IMR-90 (cell line): ENCODE data around the gene PCDH12. TPM values are rescaled to one million over a fixed set of nuclear protein-coding genes. Genes with fewer than 3 reads are reported as not detected.

Source experiments
- ATAC-seq: fragments of 200-7000 bp; cut with Tn5 transposase; 2 replicates; pipeline ENCODE4 v1.9.1; 2020; ENCODE audit warnings: low read depth, mild to moderate bottlenecking, moderate library complexity
- BruUV-seq: library from RNA; stranded (reverse); fragments of 400-500 nt; replicated peaks from 2 replicates; lab custom pipeline; 2021; lab: Mats Ljungman, UMichigan
- CTCF ChIA-PET: fragments of 300-600 bp; formaldehyde crosslinking; extraction: SDS; loops from one replicate; lab custom pipeline; 2021; ENCODE audit warnings: antibody characterized with exemption; lab: Yijun Ruan, JAX
- POLR2A ChIA-PET: fragments of 300-600 bp; sonication (Branson Sonifier 250); formaldehyde crosslinking; loops from one replicate; lab custom pipeline; 2022; ENCODE audit warnings: antibody characterized with exemption; ENCODE audit not compliant: unreplicated experiment; lab: Charles Lee
- DNase-seq: peaks from one replicate; pipeline ENCODE4 v3.0.0; 2013
- H2AFZ ChIP-seq: replicated peaks from 2 replicates; pipeline ENCODE3; 2013; ENCODE audit warnings: low read length, mild to moderate bottlenecking; ENCODE audit not compliant: poor library complexity
- H2AK5ac ChIP-seq: 2 replicates; pipeline ENCODE4 v1.6.1; 2013; ENCODE audit warnings: low read depth, low read length, inconsistent platforms
- H2AK9ac ChIP-seq: replicated peaks from 2 replicates; pipeline ENCODE3; 2013; ENCODE audit warnings: mild to moderate bottlenecking, low read depth, low read length, moderate library complexity; ENCODE audit not compliant: poor library complexity
- H2BK120ac ChIP-seq: 2 replicates; pipeline ENCODE4 v1.6.1; 2013; ENCODE audit warnings: low read depth, low read length, inconsistent platforms
- H2BK15ac ChIP-seq: 3 replicates; pipeline ENCODE4 v1.6.1; 2013; ENCODE audit warnings: low read depth, low read length, inconsistent platforms
- H2BK20ac ChIP-seq: 2 replicates; pipeline ENCODE4 v1.6.1; 2013; ENCODE audit warnings: low read depth, mild to moderate bottlenecking, inconsistent platforms, low read length, moderate library complexity
- H2BK5ac ChIP-seq: 2 replicates; pipeline ENCODE4 v1.6.1; 2013; ENCODE audit warnings: mild to moderate bottlenecking, low read depth, low read length, inconsistent platforms; ENCODE audit not compliant: poor library complexity, severe bottlenecking
- H3K14ac ChIP-seq: replicated peaks from 2 replicates; pipeline ENCODE4 v1.6.1; 2013; ENCODE audit warnings: low read depth, low read length, inconsistent platforms
- H3K18ac ChIP-seq: 2 replicates; pipeline ENCODE4 v1.6.1; 2013; ENCODE audit warnings: low read depth, low read length, control low read depth
- H3K23ac ChIP-seq: 2 replicates; pipeline ENCODE4 v1.6.1; 2013; ENCODE audit warnings: low read depth, low read length, inconsistent platforms
- H3K27ac ChIP-seq: 2 replicates; pipeline ENCODE4 v1.5.1; 2013; ENCODE audit warnings: mild to moderate bottlenecking, control low read depth, low read length; ENCODE audit not compliant: insufficient read depth
- H3K27me3 ChIP-seq: 2 replicates; pipeline ENCODE4 v1.6.1; 2013; ENCODE audit warnings: low read length; ENCODE audit not compliant: control insufficient read depth, insufficient read depth
- H3K36me3 ChIP-seq: 2 replicates; pipeline ENCODE4 v1.6.1; 2013; ENCODE audit warnings: low read length, mixed read lengths; ENCODE audit not compliant: control insufficient read depth, insufficient read depth
- H3K4ac ChIP-seq: 2 replicates; pipeline ENCODE4 v1.6.1; 2013; ENCODE audit warnings: low read depth, low read length, inconsistent platforms
- H3K4me1 ChIP-seq: 2 replicates; pipeline ENCODE4 v1.6.1; 2013; ENCODE audit warnings: low read length, mixed read lengths; ENCODE audit not compliant: control insufficient read depth, insufficient read depth
- H3K4me2 ChIP-seq: 2 replicates; pipeline ENCODE4 v1.6.1; 2013; ENCODE audit warnings: low read depth, mild to moderate bottlenecking, control low read depth, low read length, moderate library complexity
- H3K4me3 ChIP-seq: 2 replicates; pipeline ENCODE4 v1.5.1; 2013; ENCODE audit warnings: low read depth, mild to moderate bottlenecking, control low read depth, low read length, moderate library complexity; ENCODE audit not compliant: insufficient read depth
- H3K56ac ChIP-seq: 2 replicates; pipeline ENCODE4 v1.6.1; 2013; ENCODE audit warnings: low read length, inconsistent platforms; ENCODE audit not compliant: insufficient read depth; ENCODE audit errors: extremely low read depth
- H3K79me1 ChIP-seq, 2 experiments: 2 replicates each; pipeline ENCODE4 v1.6.1; 2013; ENCODE audit warnings: low read length in 2 of 2, inconsistent platforms in 1 of 2, low read depth in 1 of 2
- H3K9ac ChIP-seq: 2 replicates; pipeline ENCODE4 v1.6.1; 2013; ENCODE audit warnings: low read depth, low read length, control low read depth
- H3K9me1 ChIP-seq: 2 replicates; pipeline ENCODE4 v1.6.1; 2013; ENCODE audit warnings: low read length, inconsistent platforms; ENCODE audit not compliant: insufficient read depth
- H3K9me3 ChIP-seq: 2 replicates; pipeline ENCODE4 v1.6.1; 2013; ENCODE audit warnings: low read length; ENCODE audit not compliant: control insufficient read depth, insufficient read depth
- H4K20me1 ChIP-seq: 2 replicates; pipeline ENCODE4 v1.6.1; 2013; ENCODE audit warnings: low read length, inconsistent platforms; ENCODE audit not compliant: insufficient read depth
- H4K5ac ChIP-seq: 2 replicates; pipeline ENCODE4 v1.6.1; 2013; ENCODE audit warnings: mild to moderate bottlenecking, low read depth, low read length, control low read depth
- H4K8ac ChIP-seq, 2 experiments: 2 replicates each; pipeline ENCODE4 v1.6.1; 2013; ENCODE audit warnings: low read depth in 2 of 2, low read length in 2 of 2, control low read depth in 1 of 2, inconsistent platforms in 1 of 2
- H4K91ac ChIP-seq: 2 replicates; pipeline ENCODE4 v1.6.1; 2013; ENCODE audit warnings: low read depth, low read length, inconsistent platforms; ENCODE audit not compliant: insufficient read depth
- CEBPB ChIP-seq: IDR thresholded peaks from 2 replicates; pipeline ENCODE4 v1.6.1; 2012; ENCODE audit warnings: low read depth, low read length, improper control_type of control experiment
- RAD21 ChIP-seq: IDR thresholded peaks from 2 replicates; pipeline ENCODE4 v1.6.1; 2012; ENCODE audit warnings: low read length, improper control_type of control experiment
- WGBS, 2 experiments: methylation state at CpG; one replicate each; pipeline versions ENCODE4 v1.1.5 to v1.1.7; 2013; ENCODE audit warnings: missing lambda C conversion rate in 2 of 2; ENCODE audit not compliant: insufficient read length in 1 of 2; ENCODE audit errors: extremely low coverage in 2 of 2; 5-methylcytosine and 5-hydroxymethylcytosine counted together
- dilution Hi-C: fragments of 300-500 bp; cut with HindIII; formaldehyde crosslinking; loops from one replicate; pipeline ENCODE4 v1.14.3; 2018; ENCODE audit warnings: low sequenced_read_pairs; ENCODE audit not compliant: unreplicated experiment
- in situ Hi-C: fragments of 300-500 bp; cut with MboI; formaldehyde crosslinking; loops from 3 replicates; pipeline ENCODE4 v1.14.3; 2019; ENCODE audit warnings: low sequenced_read_pairs, inconsistent platforms, mixed read lengths
- intact Hi-C: fragments of 100-400 bp; cut with micrococcal nuclease; formaldehyde crosslinking; loops from 2 replicates; pipeline ENCODE4 v1.10.0; 2022
- polyA plus RNA-seq, 3 experiments: library from polyadenylated mRNA; depleted of rRNA; stranded (reverse); fragments of >200 nt; gene quantifications; 2 replicates each; pipeline ENCODE4 v1.2.3, GENCODE V29; 2012; ENCODE audit warnings: low replicate concordance in 1 of 3
- total RNA-seq: library from RNA; depleted of rRNA; stranded (reverse); fragments of >200 nt; gene quantifications from 2 replicates; pipeline ENCODE4 v1.2.3, GENCODE V29; 2012

PCDH12 gene
- total and polyA plus RNA-seq, 2 of the 4 experiments (the other 2 are of a cell fraction) = 0.02 to 0.18 TPM

- CTCF ChIA-PET = interaction anchor here (0.6 kb wide), 1 partner anchor 13 kb away, joined by 4 read pairs; no protein-coding TSS in a partner anchor
Observed at GRCh38 chr5:141997358-141997960, 39.5 kb upstream of the PCDH12 start.

More at GRCh38 chr5:141997358-141997960, 39.5 kb upstream of the PCDH12 start:
- Histone ChIP-seq H2BK20ac (no peak overlapping the region), H3K4me3 (no peak overlapping the region), H2BK120ac (no peak overlapping the region), H3K9me3 (no peaks in the 10 kb centered on the region), H3K27me3 (no peaks in the 10 kb centered on the region), H4K8ac (no peak overlapping the region), H3K9ac (no peak overlapping the region), H4K91ac (no peak overlapping the region), H2AK5ac (no peak overlapping the region), H3K36me3 (peaks cover 25% of the 10 kb centered on the region), H3K23ac (no peak overlapping the region), H3K18ac (no peak overlapping the region), H3K4ac (no peak overlapping the region), H4K20me1 (0 out of 2 replicates have a peak, but pooled peaks cover 7% of the 10 kb centered on the region), H2BK5ac (no peak overlapping the region), H3K27ac (no peak overlapping the region), H3K79me1 (peaks cover 7 to 12% of the 10 kb centered on the region in 2 experiments; a peak in 2 of 4 replicates), H2AFZ (no peak overlapping the region), H3K4me2 (no peak overlapping the region), H3K4me1 (no peaks in the 10 kb centered on the region), H2AK9ac (no peak overlapping the region), H4K5ac (no peak overlapping the region), H3K9me1 (peaks cover 2% of the 10 kb centered on the region; the same call in 1 of the 2 replicates), H2BK15ac (no peak overlapping the region), H3K14ac (no peak overlapping the region), H3K56ac (no peak overlapping the region)
- no peak for TF ChIP-seq RAD21
- TF ChIP-seq CEBPB = peak; percentile 30; the same call in 1 of the 2 replicates
- dilution Hi-C loops = loop anchor here (25.0 kb wide), 1 partner anchor 140 kb away; no protein-coding TSS in a partner anchor
- no peak for ATAC-seq
- BruUV-seq = no TSS peak
- in situ Hi-C loops = loop anchor here (5.0 to 10.0 kb wide), 2 partner anchors 140 to 557 kb away; no protein-coding TSS in a partner anchor
- intact Hi-C loops = no loop called here
- DNase-seq = no peak
- POLR2A ChIA-PET = no interaction called here
- WGBS, 2 experiments = 76% methylated on average over 3 of the region's 6 CpGs; no CpG with 5 or more reads in 1 of the 2 experiments
